ENCODE results near the gene TBC1D1. TPM values are rescaled to one million over a fixed set of nuclear protein-coding genes. Genes with fewer than 3 reads are reported as not detected.

Gene TBC1D1
- total RNA-seq, 1 donor from 2014 or later = 47.1 TPM

DNA sequence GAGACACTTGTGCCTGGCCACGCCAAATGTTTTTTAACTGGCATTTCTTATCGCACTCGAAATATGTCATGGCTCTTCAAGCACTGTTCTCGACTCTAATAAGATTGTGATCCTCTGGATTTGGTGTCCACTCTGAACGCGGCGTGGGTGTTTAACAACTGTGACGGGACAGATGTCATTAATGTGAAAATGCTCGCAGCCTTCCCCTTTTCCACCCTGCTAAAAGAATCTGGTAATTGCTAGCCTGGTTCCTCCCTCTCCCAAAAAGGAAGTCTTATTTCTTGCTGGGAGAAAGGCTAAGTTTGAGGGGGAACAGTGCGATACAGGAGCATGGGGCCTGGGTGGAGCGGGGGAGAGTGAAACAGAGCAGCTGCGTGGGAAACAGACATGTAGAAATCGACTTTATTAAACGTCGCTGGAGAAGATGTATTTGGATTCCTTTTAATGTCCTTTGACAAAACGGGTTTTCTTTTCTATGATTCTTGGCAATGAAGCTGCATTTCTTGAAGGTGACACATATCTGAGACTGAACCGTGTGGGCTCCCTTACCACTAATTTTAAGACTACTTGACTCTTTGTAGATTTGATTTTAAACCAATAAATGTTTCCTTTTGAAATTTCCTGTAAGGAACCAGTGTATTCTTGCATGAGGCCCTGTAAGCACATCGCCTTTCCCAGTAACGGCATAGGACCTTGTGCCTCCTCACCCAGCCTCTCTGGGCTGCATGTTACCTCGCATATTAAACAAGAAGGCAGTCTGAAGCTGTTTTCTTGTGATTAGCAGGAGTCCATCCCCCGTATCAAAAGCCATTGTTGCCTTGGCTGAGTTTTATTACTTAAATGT is 17.8 kb downstream of the TBC1D1 start:
- FAIRE-seq = no peak
- DNase-seq (ENCODE audit: low read depth) = peak; percentile 4
- no peaks in the 10 kb centered on the region for H3K27me3 ChIP-seq (ENCODE audit: control insufficient read depth, insufficient read depth, low read length)
- no peaks in the 10 kb centered on the region for H3K36me3 ChIP-seq (ENCODE audit: control insufficient read depth, insufficient read depth, low read length)
- TF ChIP-seq, protein P1, sequence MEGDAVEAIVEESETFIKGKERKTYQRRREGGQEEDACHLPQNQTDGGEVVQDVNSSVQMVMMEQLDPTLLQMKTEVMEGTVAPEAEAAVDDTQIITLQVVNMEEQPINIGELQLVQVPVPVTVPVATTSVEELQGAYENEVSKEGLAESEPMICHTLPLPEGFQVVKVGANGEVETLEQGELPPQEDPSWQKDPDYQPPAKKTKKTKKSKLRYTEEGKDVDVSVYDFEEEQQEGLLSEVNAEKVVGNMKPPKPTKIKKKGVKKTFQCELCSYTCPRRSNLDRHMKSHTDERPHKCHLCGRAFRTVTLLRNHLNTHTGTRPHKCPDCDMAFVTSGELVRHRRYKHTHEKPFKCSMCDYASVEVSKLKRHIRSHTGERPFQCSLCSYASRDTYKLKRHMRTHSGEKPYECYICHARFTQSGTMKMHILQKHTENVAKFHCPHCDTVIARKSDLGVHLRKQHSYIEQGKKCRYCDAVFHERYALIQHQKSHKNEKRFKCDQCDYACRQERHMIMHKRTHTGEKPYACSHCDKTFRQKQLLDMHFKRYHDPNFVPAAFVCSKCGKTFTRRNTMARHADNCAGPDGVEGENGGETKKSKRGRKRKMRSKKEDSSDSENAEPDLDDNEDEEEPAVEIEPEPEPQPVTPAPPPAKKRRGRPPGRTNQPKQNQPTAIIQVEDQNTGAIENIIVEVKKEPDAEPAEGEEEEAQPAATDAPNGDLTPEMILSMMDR (IDR thresholded peaks at IDR 0.05; ENCODE audit: insufficient read depth, low read length, severe bottlenecking) = no peak
- H3K4me3 ChIP-seq (ENCODE audit: low read depth, low read length) = no peak overlapping the region

DNA sequence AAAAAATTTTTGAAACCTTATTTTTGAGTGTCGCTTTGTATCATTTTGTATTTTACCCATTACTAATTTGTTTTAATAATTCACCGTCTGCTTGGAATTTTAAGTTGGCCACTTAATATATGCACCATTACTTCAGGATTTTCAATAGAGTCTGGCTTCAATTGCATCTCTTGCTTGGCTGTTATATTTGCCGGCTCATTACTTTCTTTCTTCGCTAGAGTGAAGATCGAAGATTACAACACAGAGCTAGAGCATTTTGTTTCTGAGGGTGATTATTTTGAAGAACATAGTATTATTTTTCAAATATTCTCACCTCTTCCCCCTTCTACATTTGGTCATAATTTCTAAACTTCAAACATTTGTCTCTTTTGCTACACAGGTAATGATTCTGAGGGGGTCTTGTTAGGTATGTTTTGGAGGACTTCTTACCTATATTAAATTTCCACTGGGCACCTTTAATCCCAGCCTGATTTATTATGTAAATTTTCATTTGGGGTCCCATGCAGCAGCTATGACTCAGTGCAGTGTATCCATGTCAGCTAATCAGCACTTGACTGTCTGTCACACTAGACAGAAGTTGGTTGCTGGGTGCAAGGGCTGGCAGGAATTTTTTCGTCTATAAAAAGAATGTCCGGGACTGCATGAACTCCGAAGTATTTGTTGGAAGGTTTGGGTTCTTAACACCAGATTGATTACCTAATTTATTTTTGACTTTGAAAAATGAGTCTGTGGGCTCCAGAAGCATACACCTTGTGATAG is 18.6 kb downstream of the TBC1D1 start:
- no peaks in the 10 kb centered on the region for H3K36me3 ChIP-seq (ENCODE audit: control insufficient read depth, insufficient read depth, low read length)
- no peak for FAIRE-seq
- no peaks in the 10 kb centered on the region for H3K27me3 ChIP-seq (ENCODE audit: control insufficient read depth, insufficient read depth, low read length)
- no peak for DNase-seq (ENCODE audit: low read depth)
- TF ChIP-seq, protein P1 (IDR thresholded peaks at IDR 0.05; ENCODE audit: insufficient read depth, low read length, severe bottlenecking) = no peak
- no peak overlapping the region for H3K4me3 ChIP-seq (ENCODE audit: low read depth, low read length)

DNA sequence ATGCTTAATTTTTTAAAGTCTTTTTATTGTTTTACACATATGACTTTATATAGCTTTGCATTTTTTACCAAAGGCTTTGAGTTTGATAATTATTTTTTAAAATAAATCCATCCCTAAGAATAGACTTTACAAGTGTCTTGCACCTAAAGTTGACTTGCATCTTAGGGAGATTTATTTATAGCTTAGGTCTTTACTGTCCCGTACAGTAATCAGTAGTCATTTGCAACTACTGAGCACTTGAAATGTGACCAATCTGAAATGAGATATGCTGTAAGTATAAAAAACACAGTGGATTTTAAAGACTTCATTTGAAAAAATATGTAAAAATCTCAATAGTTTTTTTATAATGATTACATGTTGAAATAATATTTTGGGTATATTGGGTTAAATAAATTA is 19.2 kb downstream of the TBC1D1 start:
- Histone ChIP-seq H3K36me3 (ENCODE audit: control insufficient read depth, insufficient read depth, low read length) (no peaks in the 10 kb centered on the region), H3K27me3 (ENCODE audit: control insufficient read depth, insufficient read depth, low read length) (no peaks in the 10 kb centered on the region), H3K4me3 (ENCODE audit: low read depth, low read length) (no peak overlapping the region)
- FAIRE-seq = no peak
- DNase-seq (ENCODE audit: low read depth) = no peak
- TF ChIP-seq, protein P1 (IDR thresholded peaks at IDR 0.05; ENCODE audit: insufficient read depth, low read length, severe bottlenecking) = no peak

DNA sequence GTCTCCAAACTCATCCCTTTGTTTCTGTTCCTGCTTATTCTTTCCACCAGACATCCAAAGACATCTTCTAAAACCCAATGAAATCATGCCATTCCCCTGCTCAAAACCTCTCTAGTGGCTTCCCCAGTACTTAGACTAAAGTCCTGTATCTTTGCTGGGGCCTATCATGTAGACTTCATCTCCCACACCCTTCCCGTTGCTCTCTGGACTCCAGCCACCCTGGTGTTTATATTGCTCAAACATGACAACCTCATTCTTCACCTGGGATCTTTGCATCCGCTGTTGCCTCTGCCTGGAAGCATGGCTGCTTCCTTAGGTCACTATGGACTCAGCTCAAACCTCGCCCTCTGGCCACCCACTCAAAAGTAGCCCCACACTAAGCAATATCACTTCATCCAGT is 23.7 kb downstream of the TBC1D1 start:
- H3K4me3 ChIP-seq (ENCODE audit: low read depth, low read length) = no peak overlapping the region
- FAIRE-seq (no peak), DNase-seq (ENCODE audit: low read depth) (no peak)
- TF ChIP-seq, protein P1 (IDR thresholded peaks at IDR 0.05; ENCODE audit: insufficient read depth, low read length, severe bottlenecking) = no peak
- no peaks in the 10 kb centered on the region for H3K36me3 ChIP-seq (ENCODE audit: control insufficient read depth, insufficient read depth, low read length)
- no peaks in the 10 kb centered on the region for H3K27me3 ChIP-seq (ENCODE audit: control insufficient read depth, insufficient read depth, low read length)

DNA sequence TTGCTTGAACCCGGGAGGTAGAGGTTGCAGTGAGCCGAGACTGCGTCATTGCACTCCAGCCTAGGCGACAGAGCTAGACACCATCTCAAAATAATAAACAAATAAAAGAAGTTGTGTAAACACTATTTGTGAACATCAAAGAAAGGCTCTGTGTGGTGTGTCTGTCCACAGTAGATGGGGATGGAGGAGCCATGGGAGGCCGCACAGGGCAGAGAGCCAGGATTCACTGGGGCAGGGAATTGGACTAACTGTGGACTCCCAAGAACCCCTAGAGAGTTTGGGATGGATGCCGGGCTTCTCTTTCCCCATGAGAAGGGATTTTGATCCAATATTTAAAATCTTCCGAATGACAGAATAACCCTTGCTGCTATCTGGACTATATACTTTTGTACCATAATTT is 26.5 kb downstream of the TBC1D1 start:
- H3K27me3 ChIP-seq (ENCODE audit: control insufficient read depth, insufficient read depth, low read length) = no peaks in the 10 kb centered on the region
- no peak for FAIRE-seq

More for the DNA sequence above, 26.5 kb downstream of the TBC1D1 start:
- DNase-seq (ENCODE audit: low read depth) = no peak
- TF ChIP-seq, protein P1 (IDR thresholded peaks at IDR 0.05; ENCODE audit: insufficient read depth, low read length, severe bottlenecking) = no peak
- Histone ChIP-seq H3K36me3 (ENCODE audit: control insufficient read depth, insufficient read depth, low read length) (no peaks in the 10 kb centered on the region), H3K4me3 (ENCODE audit: low read depth, low read length) (no peak overlapping the region)
